Endothelial cell of umbilical vein (primary cell): Measurements from ENCODE around the gene DCHS1. TPM values are rescaled to one million over a fixed set of nuclear protein-coding genes. Genes with fewer than 3 reads are reported as not detected.

Experiments
- BruUV-seq: library from RNA; stranded (reverse); fragments of 400-500 nt; replicated peaks from 2 replicates; lab custom pipeline; 2021; lab: Mats Ljungman, UMichigan
- CTCF ChIA-PET: fragments of 300-600, 350-600 bp; sonication (Branson Sonifier 250); formaldehyde crosslinking; loops from one replicate; lab custom pipeline; 2021; ENCODE audit warnings: antibody characterized with exemption, inconsistent platforms; lab: Charles Lee
- POLR2A ChIA-PET: fragments of 300-600, 350-600 bp; sonication (Branson Sonifier 250); formaldehyde crosslinking; loops from one replicate; lab custom pipeline; 2021; ENCODE audit warnings: antibody characterized with exemption, inconsistent platforms; lab: Charles Lee
- DNase-seq: peaks from one replicate; pipeline ENCODE4 v3.0.0-alpha.2; 2011; ENCODE audit warnings: low read depth, low spot score
- FAIRE-seq: peaks from 2 replicates; lab custom pipeline; 2011; peaks lifted over from hg19 to GRCh38; lab: Jason Lieb, UNC
- H2AFZ ChIP-seq: 2 replicates; pipeline ENCODE4 v1.6.0; 2012; ENCODE audit warnings: low read depth, low read length, control low read depth, inconsistent platforms
- H3K27ac ChIP-seq: 2 replicates; pipeline ENCODE4 v1.5.1; 2011; ENCODE audit warnings: low read depth, mild to moderate bottlenecking, control low read depth, low read length, moderate library complexity; ENCODE audit not compliant: insufficient read depth
- H3K27me3 ChIP-seq, 2 experiments: 2 replicates each; pipeline versions ENCODE4 v1.6.0 to v1.6.1; 2011; ENCODE audit warnings: low read length in 2 of 2, mixed read lengths in 1 of 2; ENCODE audit not compliant: control insufficient read depth in 2 of 2, insufficient read depth in 2 of 2
- H3K36me3 ChIP-seq, 2 experiments: 2 replicates in 1 of 2; 3 replicates in 1 of 2; pipeline ENCODE4 v1.5.1; 2011; ENCODE audit warnings: low read length in 2 of 2, mild to moderate bottlenecking in 1 of 2, moderate library complexity in 1 of 2; ENCODE audit not compliant: control insufficient read depth in 2 of 2, insufficient read depth in 2 of 2; ENCODE audit errors: extremely low read depth in 1 of 2
- H3K4me1 ChIP-seq: 3 replicates; pipeline ENCODE4 v1.5.1; 2011; ENCODE audit warnings: mild to moderate bottlenecking, low read length; ENCODE audit not compliant: control insufficient read depth, insufficient read depth; ENCODE audit errors: extremely low read depth
- H3K4me2 ChIP-seq: 2 replicates; pipeline ENCODE4 v1.6.1; 2011; ENCODE audit warnings: low read length, control low read depth, mixed read lengths; ENCODE audit not compliant: insufficient read depth
- H3K4me3 ChIP-seq, 3 experiments: fragments of 200-600 bp in 1 of 3; sonication (generic), shearing (Covaris generic) in 1 of 3; replicated peaks in 1 of 3; 2 replicates each; pipeline ENCODE4 v1.5.1; 2011 to 2016; ENCODE audit warnings: control low read depth in 3 of 3, low read length in 3 of 3, mild to moderate bottlenecking in 2 of 3, inconsistent platforms in 1 of 3, low read depth in 1 of 3, moderate library complexity in 1 of 3; ENCODE audit not compliant: insufficient read depth in 1 of 3
- H3K79me2 ChIP-seq: 2 replicates; pipeline ENCODE4 v1.6.0; 2012; ENCODE audit warnings: low read length, inconsistent platforms; ENCODE audit not compliant: control insufficient read depth, insufficient read depth
- H3K9ac ChIP-seq: replicated peaks from 2 replicates; pipeline ENCODE3; 2011; ENCODE audit warnings: low read length, control low read depth; ENCODE audit not compliant: insufficient read depth; ENCODE audit errors: extremely low read depth
- H3K9me1 ChIP-seq: replicated peaks from 3 replicates; pipeline ENCODE4 v1.6.0; 2011; ENCODE audit warnings: mild to moderate bottlenecking, low read length; ENCODE audit not compliant: control insufficient read depth, insufficient read depth; ENCODE audit errors: extremely low read depth
- H3K9me3 ChIP-seq: replicated peaks from 2 replicates; pipeline ENCODE4 v1.5.1; 2012; ENCODE audit warnings: low read length, inconsistent platforms; ENCODE audit not compliant: control insufficient read depth, insufficient read depth
- H4K20me1 ChIP-seq: replicated peaks from 2 replicates; pipeline ENCODE3; 2011; ENCODE audit warnings: mild to moderate bottlenecking, low read length; ENCODE audit not compliant: control insufficient read depth, insufficient read depth; ENCODE audit errors: extremely low read depth
- CTCF ChIP-seq, 2 donors: IDR thresholded peaks; 1 replicate in 1 of 2; 2 replicates in 1 of 2; pipeline ENCODE4 v1.5.1; 2011; ENCODE audit warnings: low read length in 2 of 2, mild to moderate bottlenecking in 2 of 2, moderate library complexity in 2 of 2, control low read depth in 1 of 2, inconsistent platforms in 1 of 2, low read depth in 1 of 2; ENCODE audit not compliant: insufficient read depth in 1 of 2; ENCODE audit errors: extremely low read depth in 1 of 2
- EZH2 ChIP-seq: IDR thresholded peaks from 2 replicates; pipeline ENCODE4 v1.6.1; 2012; ENCODE audit warnings: borderline replicate concordance, low read depth, mild to moderate bottlenecking, moderate library complexity, low read length, inconsistent platforms; ENCODE audit not compliant: severe bottlenecking
- FOS ChIP-seq: IDR thresholded peaks from 2 replicates; pipeline ENCODE4 v1.6.1; 2011; ENCODE audit warnings: mild to moderate bottlenecking, low read length, moderate library complexity, borderline replicate concordance; ENCODE audit not compliant: insufficient read depth
- GATA2 ChIP-seq: IDR thresholded peaks from 2 replicates; pipeline ENCODE4 v1.7.0; 2011; ENCODE audit warnings: low read depth, mild to moderate bottlenecking, moderate library complexity, mixed read lengths, low read length; ENCODE audit not compliant: insufficient read length, insufficient read depth
- JUN ChIP-seq: IDR thresholded peaks from 2 replicates; pipeline ENCODE4 v1.6.1; 2011; ENCODE audit warnings: borderline replicate concordance, low read depth; ENCODE audit not compliant: insufficient read length, insufficient read depth
- MYC ChIP-seq: IDR thresholded peaks from one replicate; pipeline ENCODE4 v1.6.1; 2011; ENCODE audit warnings: mild to moderate bottlenecking, low read depth, low read length
- POLR2A ChIP-seq: IDR thresholded peaks from 2 replicates; pipeline ENCODE4 v1.6.1; 2012; ENCODE audit warnings: low read depth, mild to moderate bottlenecking, control low read depth, low read length
- POLR2AphosphoS5 ChIP-seq: IDR thresholded peaks from 2 replicates; pipeline ENCODE4 v1.6.1; 2012; ENCODE audit warnings: low read depth, mild to moderate bottlenecking, control low read depth, low read length, moderate library complexity; ENCODE audit not compliant: insufficient read depth
- dilution Hi-C: fragments of 300-500 bp; cut with MboI; formaldehyde crosslinking; loops from one replicate; pipeline ENCODE4 v1.15.0; 2019; ENCODE audit warnings: low sequenced_read_pairs; ENCODE audit not compliant: extremely low pct_ligation_motif_present
- intact Hi-C: fragments of 100-400 bp; cut with micrococcal nuclease; formaldehyde crosslinking; loops from one replicate; pipeline ENCODE4 v1.10.0; 2022
- polyA plus RNA-seq, 4 experiments: library from polyadenylated mRNA; depleted of rRNA in 3 of 4; stranded (reverse) in 3 of 4; unstranded in 1 of 4; fragments of >200 nt; gene quantifications; 2 replicates each; pipeline versions ENCODE4 v1.2.1 to v1.2.3, GENCODE V29; 2011 to 2012; ENCODE audit warnings: missing spikeins in 1 of 4
- total RNA-seq: library from RNA; stranded (reverse); gene quantifications from 2 replicates; pipeline ENCODE4 v1.2.3, GENCODE V29; 2021
- TF ChIP-seq, protein P1 (sequence below): IDR thresholded peaks from 2 replicates; pipeline ENCODE4 v1.6.1; 2011; ENCODE audit not compliant: insufficient read depth, insufficient read length

DCHS1 gene
- total and polyA plus RNA-seq, 2 donors (not counting 3 experiments of a cell fraction or from before 2014, with no cell fraction given): 56.2 to 73.0 TPM

DNA sequence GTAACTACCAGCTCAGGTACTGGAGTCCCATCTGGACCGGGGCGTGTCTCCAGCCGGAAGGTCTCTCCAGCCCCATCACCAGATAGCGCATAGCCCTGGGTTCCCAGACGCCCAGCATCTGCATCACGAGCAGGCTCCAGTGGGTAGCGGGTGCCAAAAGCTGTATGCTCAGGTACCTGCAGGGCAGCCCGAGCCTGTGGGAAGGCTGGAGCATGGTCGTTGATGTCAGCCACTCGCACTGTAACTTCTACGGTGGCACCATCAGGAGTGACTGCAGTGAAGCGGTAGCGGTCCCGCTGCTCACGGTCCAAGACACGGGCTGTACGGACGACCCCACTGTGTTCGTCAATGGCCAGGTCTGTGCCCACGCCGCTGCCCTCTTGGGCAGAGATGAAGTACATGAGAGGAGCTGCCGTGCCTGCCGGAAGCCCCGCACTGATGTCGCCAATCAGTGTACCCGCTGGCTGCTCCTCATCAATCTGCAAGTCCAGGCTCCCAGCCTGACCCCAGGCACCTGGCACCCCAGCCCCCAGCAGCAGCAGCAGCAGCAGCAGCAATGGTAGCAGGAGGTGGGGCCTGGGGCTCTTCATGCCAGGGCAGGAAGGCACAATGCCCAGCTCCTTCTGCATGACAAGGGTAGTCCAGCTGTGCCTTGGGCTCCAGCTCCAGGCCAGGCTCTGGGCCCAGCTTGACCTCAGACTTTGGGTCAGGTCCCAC lies 14.5 kb downstream of the DCHS1 start:
- H3K9me1 ChIP-seq: no peaks in the 10 kb centered on the region
- BruUV-seq: no TSS peak
- TF ChIP-seq EZH2 (no peak), CTCF (IDR thresholded peaks at IDR 0.05; ENCODE audit: extremely low read depth in 1 of 2, insufficient read depth in 1 of 2, low read depth in 1 of 2, low read length in 2 of 2) (no peak), JUN (no peak), MYC (no peak), GATA2 (no peak), POLR2A (no peak), FOS (no peak), POLR2AphosphoS5 (no peak)
- TF ChIP-seq, protein P1, sequence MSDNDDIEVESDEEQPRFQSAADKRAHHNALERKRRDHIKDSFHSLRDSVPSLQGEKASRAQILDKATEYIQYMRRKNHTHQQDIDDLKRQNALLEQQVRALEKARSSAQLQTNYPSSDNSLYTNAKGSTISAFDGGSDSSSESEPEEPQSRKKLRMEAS: no peak
- intact Hi-C loops: no loop called here
- no peaks in the 10 kb centered on the region for H3K27me3 ChIP-seq
- no peak for DNase-seq
- no peak overlapping the region for H3K27ac ChIP-seq
- CTCF ChIA-PET: interaction anchor here (0.9 to 1.0 kb wide), 3 partner anchors 10 to 42 kb away, joined by 3 to 5 read pairs (median 4); partner anchors contain the start of gene MRPL17
- no peak for FAIRE-seq
- POLR2A ChIA-PET: no interaction called here
- dilution Hi-C loops: no loop called here
- H3K9me3 ChIP-seq: no peaks in the 10 kb centered on the region
- H3K36me3 ChIP-seq: peaks cover 0 to 17% of the 10 kb centered on the region in 2 experiments
- no peaks in the 10 kb centered on the region for H4K20me1 ChIP-seq
- no peak overlapping the region for H3K9ac ChIP-seq
- H3K4me2 ChIP-seq: no peak overlapping the region
- H3K4me1 ChIP-seq: peaks cover 38% of the 10 kb centered on the region
- H3K4me3 ChIP-seq: no peak overlapping the region
- peaks cover 5% of the 10 kb centered on the region for H3K79me2 ChIP-seq
- no peak overlapping the region for H2AFZ ChIP-seq
